H9 (cell line): ENCODE data around the gene OGG1. TPM values are rescaled to one million over a fixed set of nuclear protein-coding genes. Genes with fewer than 3 reads are reported as not detected.

Experiments used
- DNase-seq: peaks from one replicate; pipeline ENCODE4 v3.0.0-alpha.2; 2017
- H2AFZ ChIP-seq: one replicate; pipeline ENCODE4 v1.6.1; 2013; ENCODE audit warnings: mild to moderate bottlenecking, low read length, control low read depth, moderate library complexity
- H2AK5ac ChIP-seq: 2 replicates; pipeline ENCODE4 v1.6.1; 2013; ENCODE audit warnings: low read length, control low read depth, mixed read lengths; ENCODE audit not compliant: insufficient read length
- H2BK120ac ChIP-seq: one replicate; pipeline ENCODE4 v1.6.1; 2013; ENCODE audit warnings: low read depth, mild to moderate bottlenecking, low read length, control low read depth, inconsistent platforms; ENCODE audit not compliant: poor library complexity, severe bottlenecking
- H2BK12ac ChIP-seq: 2 replicates; pipeline ENCODE4 v1.6.1; 2013; ENCODE audit warnings: low read length, control low read depth, mixed read lengths, low read depth; ENCODE audit not compliant: insufficient read length
- H2BK15ac ChIP-seq: 2 replicates; pipeline ENCODE4 v1.6.1; 2013; ENCODE audit warnings: low read depth, low read length, control low read depth
- H2BK20ac ChIP-seq: one replicate; pipeline ENCODE4 v1.6.1; 2013; ENCODE audit warnings: low read depth, mild to moderate bottlenecking, low read length, control low read depth, inconsistent platforms; ENCODE audit not compliant: poor library complexity, severe bottlenecking
- H2BK5ac ChIP-seq: 2 replicates; pipeline ENCODE4 v1.6.1; 2013; ENCODE audit warnings: low read length, control low read depth, mixed read lengths; ENCODE audit not compliant: insufficient read length
- H3K14ac ChIP-seq: 2 replicates; pipeline ENCODE4 v1.6.1; 2013; ENCODE audit warnings: low read length, control low read depth; ENCODE audit not compliant: insufficient read depth
- H3K18ac ChIP-seq: 2 replicates; pipeline ENCODE4 v1.6.1; 2013; ENCODE audit warnings: low read depth, mild to moderate bottlenecking, mixed read lengths, low read length, control low read depth; ENCODE audit not compliant: insufficient read length
- H3K23ac ChIP-seq: 2 replicates; pipeline ENCODE4 v1.6.1; 2013; ENCODE audit warnings: low read length, control low read depth, mixed read lengths, low read depth; ENCODE audit not compliant: insufficient read length
- H3K23me2 ChIP-seq: 2 replicates; pipeline ENCODE4 v1.6.1; 2013; ENCODE audit warnings: low read depth, mild to moderate bottlenecking, mixed read lengths, low read length, control low read depth; ENCODE audit not compliant: insufficient read length, poor library complexity, severe bottlenecking
- H3K27ac ChIP-seq: 2 replicates; pipeline ENCODE4 v1.5.1; 2013; ENCODE audit warnings: low read length, control low read depth, mixed read lengths, low read depth; ENCODE audit not compliant: insufficient read length
- H3K27me3 ChIP-seq: 2 replicates; pipeline ENCODE4 v1.6.1; 2013; ENCODE audit warnings: low read length, control low read depth, inconsistent platforms; ENCODE audit not compliant: insufficient read depth
- H3K4ac ChIP-seq: 2 replicates; pipeline ENCODE4 v1.6.1; 2013; ENCODE audit warnings: low read depth, mild to moderate bottlenecking, control low read depth, inconsistent platforms, low read length, moderate library complexity
- H3K4me1 ChIP-seq: 2 replicates; pipeline ENCODE4 v1.6.1; 2013; ENCODE audit warnings: low read length, control low read depth, inconsistent platforms; ENCODE audit not compliant: insufficient read depth
- H3K4me2 ChIP-seq: 2 replicates; pipeline ENCODE4 v1.6.1; 2013; ENCODE audit warnings: low read length, control low read depth, mixed read lengths; ENCODE audit not compliant: insufficient read length, insufficient read depth
- H3K56ac ChIP-seq: 2 replicates; pipeline ENCODE4 v1.6.1; 2013; ENCODE audit warnings: low read depth, mild to moderate bottlenecking, mixed read lengths, low read length, control low read depth; ENCODE audit not compliant: insufficient read length
- H3K79me1 ChIP-seq: 2 replicates; pipeline ENCODE4 v1.6.1; 2013; ENCODE audit warnings: low read depth, mild to moderate bottlenecking, moderate library complexity, low read length, control low read depth, inconsistent platforms; ENCODE audit not compliant: insufficient read depth, poor library complexity, severe bottlenecking
- H3K79me2 ChIP-seq: 2 replicates; pipeline ENCODE4 v1.6.1; 2013; ENCODE audit warnings: low read length, control low read depth, inconsistent platforms; ENCODE audit not compliant: insufficient read depth
- H3K9ac ChIP-seq: 2 replicates; pipeline ENCODE4 v1.6.1; 2013; ENCODE audit warnings: low read length, control low read depth, mixed read lengths; ENCODE audit not compliant: insufficient read length; ENCODE audit errors: extremely low read depth
- H3K9me3 ChIP-seq: one replicate; pipeline ENCODE4 v1.6.1; 2013; ENCODE audit warnings: low read depth, low read length, inconsistent platforms; ENCODE audit not compliant: control insufficient read depth
- H3T11ph ChIP-seq: one replicate; pipeline ENCODE4 v1.6.1; 2013; ENCODE audit warnings: mild to moderate bottlenecking, low read length, control low read depth, inconsistent platforms
- H4K20me1 ChIP-seq: one replicate; pipeline ENCODE4 v1.6.1; 2013; ENCODE audit not compliant: control insufficient read depth, insufficient read length, insufficient read depth
- H4K5ac ChIP-seq: 2 replicates; pipeline ENCODE4 v1.6.1; 2013; ENCODE audit warnings: low read depth, mild to moderate bottlenecking, mixed read lengths, low read length, control low read depth; ENCODE audit not compliant: insufficient read length
- H4K8ac ChIP-seq: replicated peaks from 2 replicates; pipeline ENCODE4 v1.6.1; 2013; ENCODE audit warnings: low read length, control low read depth, mixed read lengths, low read depth; ENCODE audit not compliant: insufficient read length
- H4K91ac ChIP-seq: 2 replicates; pipeline ENCODE4 v1.6.1; 2013; ENCODE audit warnings: low read depth, mild to moderate bottlenecking, moderate library complexity, mixed read lengths, low read length, control low read depth; ENCODE audit not compliant: insufficient read length
- H3K27ac Mint-ChIP-seq, 3 experiments: 2 replicates in 2 of 3; 3 replicates in 1 of 3; pipeline ENCODE4 v1.8.0; 2020 to 2021; ENCODE audit warnings: mixed read lengths in 3 of 3, mild to moderate bottlenecking in 1 of 3, moderate library complexity in 1 of 3
- H3K27me3 Mint-ChIP-seq: 2 replicates; pipeline ENCODE4 v1.8.0; 2021; ENCODE audit warnings: low read depth, mild to moderate bottlenecking, moderate library complexity, mixed read lengths
- H3K36me3 Mint-ChIP-seq, 3 experiments: 2 replicates in 2 of 3; 3 replicates in 1 of 3; pipeline ENCODE4 v1.8.0; 2020 to 2021; ENCODE audit warnings: low read depth in 3 of 3, mixed read lengths in 3 of 3; ENCODE audit not compliant: insufficient read depth in 1 of 3
- H3K4me1 Mint-ChIP-seq, 2 experiments: 2 replicates each; pipeline ENCODE4 v1.8.0; 2020; ENCODE audit warnings: mixed read lengths in 2 of 2
- H3K4me3 Mint-ChIP-seq, 2 experiments: 2 replicates in 1 of 2; 3 replicates in 1 of 2; pipeline ENCODE4 v1.8.0; 2020 to 2021; ENCODE audit warnings: mild to moderate bottlenecking in 2 of 2, mixed read lengths in 2 of 2, moderate library complexity in 1 of 2
- H3K9me3 Mint-ChIP-seq, 2 experiments: 2 replicates in 1 of 2; 3 replicates in 1 of 2; pipeline ENCODE4 v1.8.0; 2020; ENCODE audit warnings: mild to moderate bottlenecking in 2 of 2, mixed read lengths in 2 of 2, moderate library complexity in 1 of 2
- whole genome bisulfite sequencing: extraction: QIAGEN DNeasy Blood & Tissue Kit; methylation state at CpG from one replicate; pipeline ENCODE4 v1.1.7; 2013; ENCODE audit warnings: missing lambda C conversion rate, low lambda C conversion rate, mixed read lengths; ENCODE audit not compliant: insufficient read length; ENCODE audit errors: extremely low coverage; 5-methylcytosine and 5-hydroxymethylcytosine counted together
- total RNA-seq: library from RNA; stranded (reverse); gene quantifications from 2 replicates; pipeline ENCODE4 v1.2.1, GENCODE V29; 2021
- TF ChIP-seq, protein P1 (sequence below): fragments of 200-600 bp; sonication (generic); conservative IDR thresholded peaks from 3 replicates; pipeline ENCODE4 v1.8.0; 2021; ENCODE audit warnings: antibody characterized with exemption, mild to moderate bottlenecking

The OGG1 gene
- total RNA-seq, 1 experiment from 2014 or later = 43.4 TPM

DNA sequence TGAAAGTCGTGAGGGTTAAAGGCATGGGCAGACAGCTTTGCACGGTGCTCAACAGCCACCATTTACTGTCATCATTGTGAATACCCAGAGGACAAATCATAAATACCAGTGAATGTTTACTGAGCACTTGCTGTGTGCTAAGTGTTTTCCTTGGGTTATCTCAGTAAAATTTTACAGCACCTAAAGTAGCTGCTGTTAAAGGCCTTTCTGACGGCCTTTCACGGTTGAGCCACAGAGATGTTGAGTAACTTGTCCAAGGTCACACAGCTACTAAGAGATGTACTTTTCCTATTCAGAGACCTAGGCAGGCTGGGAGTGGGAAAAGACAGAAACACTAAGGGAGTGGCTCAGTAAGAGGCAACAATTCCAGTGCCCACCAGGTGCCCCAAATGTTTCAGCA lies 46.5 kb upstream of the OGG1 start:
- H3K9me3 ChIP-seq = no peaks in the 10 kb centered on the region
- H2BK20ac ChIP-seq = no peak overlapping the region
- no peak overlapping the region for H2BK120ac ChIP-seq
- no peak overlapping the region for H3K14ac ChIP-seq
- Mint-ChIP-seq H3K36me3 (peaks cover 0 to 13% (median 0%) of the 10 kb centered on the region in 3 experiments; a peak in 1 of 7 replicates), H3K9me3 (no peaks in the 10 kb centered on the region), H3K4me3 (peak overlapping the region; percentile 33 to 62; a peak in 4 of 5 replicates), H3K4me1 (peaks cover 3 to 16% of the 10 kb centered on the region in 2 experiments; a peak in 3 of 4 replicates), H3K27me3 (peaks cover 21% of the 10 kb centered on the region), H3K27ac (no peak overlapping the region; a peak in 1 of 7 replicates)
- H3K79me2 ChIP-seq = no peaks in the 10 kb centered on the region
- H2AK5ac ChIP-seq = no peak overlapping the region
- TF ChIP-seq, protein P1, sequence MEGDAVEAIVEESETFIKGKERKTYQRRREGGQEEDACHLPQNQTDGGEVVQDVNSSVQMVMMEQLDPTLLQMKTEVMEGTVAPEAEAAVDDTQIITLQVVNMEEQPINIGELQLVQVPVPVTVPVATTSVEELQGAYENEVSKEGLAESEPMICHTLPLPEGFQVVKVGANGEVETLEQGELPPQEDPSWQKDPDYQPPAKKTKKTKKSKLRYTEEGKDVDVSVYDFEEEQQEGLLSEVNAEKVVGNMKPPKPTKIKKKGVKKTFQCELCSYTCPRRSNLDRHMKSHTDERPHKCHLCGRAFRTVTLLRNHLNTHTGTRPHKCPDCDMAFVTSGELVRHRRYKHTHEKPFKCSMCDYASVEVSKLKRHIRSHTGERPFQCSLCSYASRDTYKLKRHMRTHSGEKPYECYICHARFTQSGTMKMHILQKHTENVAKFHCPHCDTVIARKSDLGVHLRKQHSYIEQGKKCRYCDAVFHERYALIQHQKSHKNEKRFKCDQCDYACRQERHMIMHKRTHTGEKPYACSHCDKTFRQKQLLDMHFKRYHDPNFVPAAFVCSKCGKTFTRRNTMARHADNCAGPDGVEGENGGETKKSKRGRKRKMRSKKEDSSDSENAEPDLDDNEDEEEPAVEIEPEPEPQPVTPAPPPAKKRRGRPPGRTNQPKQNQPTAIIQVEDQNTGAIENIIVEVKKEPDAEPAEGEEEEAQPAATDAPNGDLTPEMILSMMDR = no peak
- no peak overlapping the region for H2BK15ac ChIP-seq
- no peak overlapping the region for H2BK12ac ChIP-seq
- H4K5ac ChIP-seq = no peak overlapping the region
- H2BK5ac ChIP-seq = no peak overlapping the region
- H4K8ac ChIP-seq = no peak overlapping the region
- no peaks in the 10 kb centered on the region for H4K20me1 ChIP-seq
- H3K4ac ChIP-seq = no peak overlapping the region
- peaks cover 3% of the 10 kb centered on the region; the same call in 1 of the 2 replicates for H3K27me3 ChIP-seq
- H3K4me1 ChIP-seq = no peaks in the 10 kb centered on the region
- H4K91ac ChIP-seq = no peak overlapping the region
- H3K79me1 ChIP-seq = no peaks in the 10 kb centered on the region
- H3K23ac ChIP-seq = no peak overlapping the region
- H2AFZ ChIP-seq = no peak overlapping the region
- H3K18ac ChIP-seq = no peak overlapping the region
- no peak overlapping the region for H3K9ac ChIP-seq
- no peak overlapping the region for H3K27ac ChIP-seq
- H3T11ph ChIP-seq = no peak overlapping the region
- H3K23me2 ChIP-seq = peaks cover 11% of the 10 kb centered on the region
- DNase-seq = no peak
- no peak overlapping the region for H3K56ac ChIP-seq
- no peak overlapping the region for H3K4me2 ChIP-seq
- no CpG with 5 or more reads among the region's 4 CpGs for WGBS
